ENCODE measurements around the gene PFKP.

The PFKP gene

GRCh38 chr10:3123571-3124411 lies 56.4 kb downstream of the PFKP start:
- H2AFZ ChIP-seq (ENCODE audit: low read depth, low read length), result no peak overlapping the region
- DNase-seq (no peak), ATAC-seq (ENCODE audit: insufficient read depth, low read depth) (no peak)
- no peaks in the 10 kb centered on the region for H3K4me1 ChIP-seq (ENCODE audit: insufficient read depth, low read length)
- no peak overlapping the region for H3K9ac ChIP-seq (ENCODE audit: low read depth, low read length)
- TF ChIP-seq EZH2 (IDR thresholded peaks at IDR 0.05; ENCODE audit: borderline replicate concordance, low read depth, low read length, severe bottlenecking), result no peak
- TF ChIP-seq, protein P1, sequence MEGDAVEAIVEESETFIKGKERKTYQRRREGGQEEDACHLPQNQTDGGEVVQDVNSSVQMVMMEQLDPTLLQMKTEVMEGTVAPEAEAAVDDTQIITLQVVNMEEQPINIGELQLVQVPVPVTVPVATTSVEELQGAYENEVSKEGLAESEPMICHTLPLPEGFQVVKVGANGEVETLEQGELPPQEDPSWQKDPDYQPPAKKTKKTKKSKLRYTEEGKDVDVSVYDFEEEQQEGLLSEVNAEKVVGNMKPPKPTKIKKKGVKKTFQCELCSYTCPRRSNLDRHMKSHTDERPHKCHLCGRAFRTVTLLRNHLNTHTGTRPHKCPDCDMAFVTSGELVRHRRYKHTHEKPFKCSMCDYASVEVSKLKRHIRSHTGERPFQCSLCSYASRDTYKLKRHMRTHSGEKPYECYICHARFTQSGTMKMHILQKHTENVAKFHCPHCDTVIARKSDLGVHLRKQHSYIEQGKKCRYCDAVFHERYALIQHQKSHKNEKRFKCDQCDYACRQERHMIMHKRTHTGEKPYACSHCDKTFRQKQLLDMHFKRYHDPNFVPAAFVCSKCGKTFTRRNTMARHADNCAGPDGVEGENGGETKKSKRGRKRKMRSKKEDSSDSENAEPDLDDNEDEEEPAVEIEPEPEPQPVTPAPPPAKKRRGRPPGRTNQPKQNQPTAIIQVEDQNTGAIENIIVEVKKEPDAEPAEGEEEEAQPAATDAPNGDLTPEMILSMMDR (IDR thresholded peaks at IDR 0.05; ENCODE audit: borderline replicate concordance, extremely low read depth, low read length, poor library complexity, severe bottlenecking), result no peak
- H3K27me3 ChIP-seq (ENCODE audit: insufficient read depth, low read length, poor library complexity), result no peaks in the 10 kb centered on the region
- no peak overlapping the region for H3K27ac ChIP-seq (ENCODE audit: low read length)
- peaks cover 43% of the 10 kb centered on the region for H4K20me1 ChIP-seq (ENCODE audit: insufficient read depth, low read length)
- H3K4me2 ChIP-seq (ENCODE audit: insufficient read depth, low read length), result no peak overlapping the region
- H3K79me2 ChIP-seq (ENCODE audit: insufficient read depth, low read length), result peaks cover 1% of the 10 kb centered on the region; the same call in 1 of the 2 replicates
- peaks cover 97% of the 10 kb centered on the region for H3K36me3 ChIP-seq (ENCODE audit: insufficient read depth, low read length)
- no peaks in the 10 kb centered on the region for H3K9me3 ChIP-seq (ENCODE audit: insufficient read depth, low read length, severe bottlenecking)
- no peak overlapping the region for H3K4me3 ChIP-seq (ENCODE audit: low read depth in 1 of 2, low read length in 2 of 2)

GRCh38 chr10:3124412-3125175 lies 57.2 kb downstream of the PFKP start:
- peaks cover 1% of the 10 kb centered on the region; the same call in 1 of the 2 replicates for H3K79me2 ChIP-seq (ENCODE audit: insufficient read depth, low read length)
- no peak overlapping the region for H3K27ac ChIP-seq (ENCODE audit: low read length)
- ATAC-seq (ENCODE audit: insufficient read depth, low read depth) (no peak), DNase-seq (no peak)
- H3K4me1 ChIP-seq (ENCODE audit: insufficient read depth, low read length), result no peaks in the 10 kb centered on the region
- TF ChIP-seq, protein P1 (IDR thresholded peaks at IDR 0.05; ENCODE audit: borderline replicate concordance, extremely low read depth, low read length, poor library complexity, severe bottlenecking), result no peak
- TF ChIP-seq EZH2 (IDR thresholded peaks at IDR 0.05; ENCODE audit: borderline replicate concordance, low read depth, low read length, severe bottlenecking), result no peak
- peaks cover 99% of the 10 kb centered on the region for H3K36me3 ChIP-seq (ENCODE audit: insufficient read depth, low read length)
- no peak overlapping the region for H3K4me2 ChIP-seq (ENCODE audit: insufficient read depth, low read length)
- no peak overlapping the region for H3K9ac ChIP-seq (ENCODE audit: low read depth, low read length)
- H4K20me1 ChIP-seq (ENCODE audit: insufficient read depth, low read length), result peaks cover 50% of the 10 kb centered on the region
- no peak overlapping the region for H3K4me3 ChIP-seq (ENCODE audit: low read depth in 1 of 2, low read length in 2 of 2)
- H2AFZ ChIP-seq (ENCODE audit: low read depth, low read length), result no peak overlapping the region
- no peaks in the 10 kb centered on the region for H3K27me3 ChIP-seq (ENCODE audit: insufficient read depth, low read length, poor library complexity)
- H3K9me3 ChIP-seq (ENCODE audit: insufficient read depth, low read length, severe bottlenecking), result no peaks in the 10 kb centered on the region

- Histone ChIP-seq H2AFZ (ENCODE audit: low read depth, low read length) (no peak overlapping the region), H3K79me2 (ENCODE audit: insufficient read depth, low read length) (peaks cover 1% of the 10 kb centered on the region; the same call in 1 of the 2 replicates), H4K20me1 (ENCODE audit: insufficient read depth, low read length) (peaks cover 50% of the 10 kb centered on the region), H3K9ac (ENCODE audit: low read depth, low read length) (no peak overlapping the region), H3K27me3 (ENCODE audit: insufficient read depth, low read length, poor library complexity) (no peaks in the 10 kb centered on the region), H3K9me3 (ENCODE audit: insufficient read depth, low read length, severe bottlenecking) (no peaks in the 10 kb centered on the region), H3K4me1 (ENCODE audit: insufficient read depth, low read length) (no peaks in the 10 kb centered on the region), H3K36me3 (ENCODE audit: insufficient read depth, low read length) (peaks cover 100% of the 10 kb centered on the region), H3K27ac (ENCODE audit: low read length) (no peak overlapping the region), H3K4me2 (ENCODE audit: insufficient read depth, low read length) (no peak overlapping the region), H3K4me3 (ENCODE audit: low read depth in 1 of 2, low read length in 2 of 2) (no peak overlapping the region)
- TF ChIP-seq EZH2 (IDR thresholded peaks at IDR 0.05; ENCODE audit: borderline replicate concordance, low read depth, low read length, severe bottlenecking), result no peak
- TF ChIP-seq, protein P1 (IDR thresholded peaks at IDR 0.05; ENCODE audit: borderline replicate concordance, extremely low read depth, low read length, poor library complexity, severe bottlenecking), result no peak
- DNase-seq (no peak), ATAC-seq (ENCODE audit: insufficient read depth, low read depth) (no peak)
These were observed 58.3 kb downstream of the PFKP start for GRCh38 chr10:3125527-3126170.
